G401.6 (cell line): ENCODE results near the gene MUSK.
"Not testable (repeated sequence)": the region's sequence is repeated elsewhere in the genome, so short reads cannot be mapped to it uniquely, and the experiment has no call there.

Experiments
- FAIRE-seq: peaks from 2 replicates; lab custom pipeline; 2012; peaks lifted over from hg19 to GRCh38; lab: Jason Lieb, UNC

Gene MUSK

DNA sequence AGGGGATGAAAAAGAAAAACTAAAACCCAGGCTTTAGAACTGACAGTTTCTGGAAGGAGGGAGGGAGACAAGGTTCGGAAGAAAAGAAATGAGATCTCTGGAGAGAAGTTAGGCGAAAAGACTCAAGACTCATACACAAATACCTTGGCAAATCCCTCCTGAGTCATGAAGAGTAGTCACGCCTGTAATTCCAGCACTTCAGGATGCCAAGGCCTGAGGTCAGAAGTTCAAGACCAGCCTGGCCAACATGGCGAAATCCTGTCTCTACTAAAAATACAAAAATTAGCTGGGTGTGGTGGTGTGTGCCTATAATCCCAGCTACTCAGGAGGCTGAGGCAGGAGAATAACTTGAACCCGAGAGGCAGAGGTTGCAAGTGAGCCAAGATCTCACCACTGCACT, 27.3 kb downstream of the MUSK start:
- not testable (repeated sequence) for FAIRE-seq

DNA sequence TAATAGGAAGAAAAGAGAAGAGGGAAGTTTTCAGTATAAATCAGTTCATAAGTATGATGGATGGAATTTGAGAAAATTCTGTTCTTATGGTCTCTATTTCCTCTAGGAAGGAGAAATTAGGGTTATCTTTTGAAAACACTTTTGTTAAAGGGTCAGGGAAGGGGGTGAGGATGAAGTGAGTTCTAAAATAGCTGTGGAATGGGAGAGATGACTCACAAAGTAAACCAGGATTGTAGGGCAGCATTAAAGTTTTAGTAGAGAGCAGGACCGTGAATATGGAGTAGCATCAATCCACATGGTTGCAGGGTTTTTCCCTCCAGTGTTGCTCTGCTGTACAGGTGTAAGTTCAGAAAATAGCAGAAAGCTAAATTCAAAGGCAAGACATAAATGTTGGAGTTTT, 32.4 kb downstream of the MUSK start:
- no peak for FAIRE-seq

DNA sequence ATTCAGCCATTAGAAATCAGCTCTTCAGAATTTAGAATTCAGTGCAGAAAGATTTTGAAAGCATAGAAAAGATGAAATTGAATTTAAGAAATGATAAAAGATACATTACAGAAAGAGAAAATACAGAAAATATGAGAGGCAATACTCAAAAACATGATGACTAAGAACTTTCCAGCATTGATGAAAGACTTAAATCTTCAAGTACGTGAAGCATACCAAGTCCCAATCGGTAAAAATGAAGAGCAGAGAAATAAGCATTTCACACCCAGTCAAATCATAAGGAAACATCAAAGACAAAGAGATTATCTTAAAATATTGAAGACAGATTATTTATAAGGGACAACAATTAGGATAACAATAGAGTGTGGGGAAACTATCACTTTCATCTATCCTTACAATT, 35.1 kb downstream of the MUSK start:
- no peak for FAIRE-seq

- FAIRE-seq: no peak
These were observed 38.8 kb downstream of the MUSK start for GRCh38 chr9:110707419-110707818.

DNA sequence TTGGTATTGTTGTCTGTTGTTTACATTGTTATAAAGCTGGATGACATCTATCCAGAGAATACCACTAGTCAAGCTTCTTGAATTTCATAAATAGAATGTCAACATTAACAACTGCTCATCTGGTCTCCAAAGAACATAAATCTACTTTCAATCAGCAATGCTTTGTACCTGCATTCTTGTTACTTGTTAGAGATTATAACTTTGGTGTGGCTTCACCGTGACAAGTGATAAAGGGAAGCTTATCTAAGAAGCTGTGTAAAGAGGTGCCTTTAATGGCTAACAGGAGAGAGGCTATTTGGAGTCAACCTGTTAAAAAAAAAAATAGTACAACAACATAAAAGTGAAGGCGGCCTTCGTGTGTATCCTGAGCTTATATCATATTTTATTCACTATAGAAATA, 41.8 kb downstream of the MUSK start:
- FAIRE-seq: no peak

DNA sequence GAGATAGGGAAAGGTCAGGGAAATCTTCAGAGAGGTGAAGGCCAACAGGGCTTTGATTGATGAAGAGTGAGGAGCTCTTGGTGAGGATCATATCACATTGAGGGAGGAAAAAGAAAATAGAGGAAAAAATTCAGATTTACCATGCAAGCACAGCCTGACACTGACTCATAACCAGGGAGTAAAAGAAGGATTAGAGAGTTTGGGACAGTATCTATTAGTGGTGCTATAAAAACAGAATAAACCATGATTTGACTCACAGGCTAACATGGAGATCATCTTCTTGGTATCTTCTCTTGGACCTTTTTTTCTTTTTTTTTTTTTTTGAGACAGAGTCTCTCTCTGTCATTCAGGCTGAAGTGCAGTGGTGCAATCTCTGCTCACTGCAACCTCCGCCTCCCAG, 44.4 kb downstream of the MUSK start:
- no peak for FAIRE-seq

DNA sequence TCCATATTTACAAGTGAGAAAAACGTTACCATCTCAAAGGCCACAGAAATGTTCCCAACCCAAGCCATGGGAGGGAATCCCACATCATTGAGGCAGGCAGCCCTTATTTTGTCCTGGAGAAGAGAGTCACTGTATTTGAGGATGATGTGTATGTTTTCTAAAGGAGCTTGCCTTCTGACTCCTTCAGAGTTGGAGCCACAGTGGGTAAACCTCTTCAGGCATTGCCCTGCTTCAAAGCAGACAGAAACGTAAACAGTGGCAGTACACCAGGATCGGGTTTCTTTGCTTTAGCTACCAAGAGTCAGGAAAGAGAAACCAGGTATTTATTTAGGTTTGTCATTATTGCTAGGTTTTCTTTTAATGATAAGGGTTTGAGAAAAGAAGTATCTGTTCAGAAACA, 45.7 kb downstream of the MUSK start:
- no peak for FAIRE-seq

DNA sequence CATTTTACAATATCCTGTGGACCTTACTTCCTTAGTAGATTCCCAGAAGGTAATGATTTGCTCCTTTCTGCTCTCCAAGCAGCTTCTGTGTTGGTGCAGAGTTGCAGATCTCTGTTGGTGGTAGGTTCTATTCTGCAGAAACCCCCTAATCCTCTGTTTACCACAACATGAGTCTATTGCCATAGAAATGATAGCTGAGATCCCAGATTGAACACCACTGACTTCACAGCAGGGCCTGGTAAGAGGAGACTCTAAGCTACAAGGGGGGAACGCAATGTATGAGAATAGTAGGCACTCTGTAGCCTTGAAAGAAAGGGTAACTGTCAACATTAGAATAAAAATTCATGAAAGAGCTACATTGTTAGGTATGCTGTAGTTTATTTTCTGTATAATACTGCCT, 59.5 kb downstream of the MUSK start:
- no peak for FAIRE-seq

DNA sequence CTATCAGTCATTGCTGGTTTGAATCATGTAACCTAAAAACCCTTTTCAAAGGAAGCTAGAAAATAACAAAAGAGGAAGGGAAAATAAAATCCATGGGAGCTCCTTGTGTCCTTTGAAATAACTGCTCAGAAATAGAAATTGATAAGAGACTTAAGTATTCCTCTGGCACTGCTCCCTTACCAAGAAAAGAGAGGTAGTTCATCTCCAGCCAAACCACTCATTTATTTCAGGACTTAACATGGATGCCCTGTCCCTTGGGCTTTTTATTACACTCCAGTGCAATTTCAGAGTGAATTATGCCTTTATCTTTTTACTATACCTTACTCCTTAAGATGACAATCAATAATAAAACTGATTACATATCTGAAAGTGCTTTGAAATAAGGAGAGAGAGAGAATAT, 61.0 kb downstream of the MUSK start:
- FAIRE-seq: no peak

DNA sequence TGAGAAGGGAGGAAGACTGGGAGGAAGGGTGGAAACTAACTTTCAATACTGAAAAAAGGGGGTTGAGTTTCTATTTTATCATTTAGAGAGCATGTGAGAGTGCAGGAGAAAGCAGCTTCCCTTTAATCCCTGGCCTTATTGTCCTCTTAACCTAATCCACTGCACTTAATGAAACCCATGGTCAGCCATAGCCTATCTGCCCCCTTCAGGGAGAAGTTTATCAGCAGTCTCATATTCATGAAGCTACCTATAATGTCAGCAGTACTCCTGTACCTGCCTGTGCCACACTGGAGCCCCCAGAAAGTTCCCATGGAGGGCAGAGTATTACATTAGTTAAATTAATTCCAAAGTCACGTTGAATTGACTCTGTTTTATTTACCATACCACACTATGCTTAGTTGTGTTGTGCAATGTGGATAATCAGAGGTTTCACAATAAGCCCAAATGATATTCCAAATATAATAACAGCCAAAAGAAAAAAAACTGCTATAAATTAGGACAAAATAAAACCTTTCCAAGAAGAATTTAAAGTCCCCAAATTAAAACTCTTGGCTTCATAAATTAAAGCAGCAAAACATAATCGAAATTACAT, 62.9 kb downstream of the MUSK start:
- no peak for FAIRE-seq

DNA sequence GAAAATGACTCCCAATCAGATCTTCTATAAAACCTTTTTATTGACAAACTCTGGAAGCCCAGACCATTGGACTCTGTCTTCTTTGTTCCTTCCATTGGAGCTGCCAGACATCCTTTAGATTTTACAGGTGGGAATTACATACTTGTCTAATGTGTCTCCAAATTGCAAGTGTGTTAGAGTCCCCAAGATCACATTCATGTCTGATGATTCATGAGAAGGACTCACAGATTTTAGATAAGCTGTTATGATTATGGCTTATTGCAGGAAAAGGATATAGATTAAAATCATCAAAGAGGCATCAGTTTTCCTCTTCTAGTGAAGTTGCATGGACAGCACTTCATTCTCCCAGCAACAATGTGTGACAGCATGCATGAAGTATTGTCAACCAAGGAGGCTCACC, 70.4 kb downstream of the MUSK start:
- FAIRE-seq: no peak

DNA sequence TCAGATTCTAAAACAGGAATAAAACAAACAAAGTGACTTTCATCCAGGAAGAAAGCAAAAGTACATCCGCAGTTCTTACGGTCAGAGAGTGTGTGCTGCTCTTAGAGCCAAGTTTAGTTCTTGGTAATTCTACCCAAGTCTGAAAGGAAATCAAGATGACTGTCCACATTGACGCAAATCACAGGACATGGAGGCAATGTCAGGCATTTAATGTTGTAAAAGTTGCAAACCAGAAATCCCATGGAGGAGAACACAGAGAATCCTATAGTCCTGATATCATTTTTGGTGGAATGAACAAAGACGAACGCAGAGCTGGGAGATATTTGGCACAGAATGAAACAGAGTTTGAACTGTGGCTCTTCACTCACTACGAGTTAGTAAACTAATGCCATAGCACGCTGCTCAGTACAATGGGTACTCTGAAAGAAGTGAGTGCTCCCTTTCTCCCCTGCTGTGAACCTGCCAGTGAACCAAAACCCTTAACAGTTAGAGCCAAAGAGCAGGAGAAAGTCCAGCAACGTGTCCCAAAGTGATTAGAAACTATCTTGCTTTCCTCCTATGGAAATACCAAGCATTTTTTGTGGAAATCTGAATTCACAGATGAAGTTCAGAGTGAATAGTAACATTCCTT, 74.3 kb downstream of the MUSK start:
- no peak for FAIRE-seq

- no peak for FAIRE-seq
These were observed 76.3 kb downstream of the MUSK start for GRCh38 chr9:110744715-110745384.

GRCh38 chr9:110745676-110746075, 77.1 kb downstream of the MUSK start:
- FAIRE-seq: no peak

- no peak for FAIRE-seq
These were observed 77.8 kb downstream of the MUSK start for GRCh38 chr9:110746211-110746930.

DNA sequence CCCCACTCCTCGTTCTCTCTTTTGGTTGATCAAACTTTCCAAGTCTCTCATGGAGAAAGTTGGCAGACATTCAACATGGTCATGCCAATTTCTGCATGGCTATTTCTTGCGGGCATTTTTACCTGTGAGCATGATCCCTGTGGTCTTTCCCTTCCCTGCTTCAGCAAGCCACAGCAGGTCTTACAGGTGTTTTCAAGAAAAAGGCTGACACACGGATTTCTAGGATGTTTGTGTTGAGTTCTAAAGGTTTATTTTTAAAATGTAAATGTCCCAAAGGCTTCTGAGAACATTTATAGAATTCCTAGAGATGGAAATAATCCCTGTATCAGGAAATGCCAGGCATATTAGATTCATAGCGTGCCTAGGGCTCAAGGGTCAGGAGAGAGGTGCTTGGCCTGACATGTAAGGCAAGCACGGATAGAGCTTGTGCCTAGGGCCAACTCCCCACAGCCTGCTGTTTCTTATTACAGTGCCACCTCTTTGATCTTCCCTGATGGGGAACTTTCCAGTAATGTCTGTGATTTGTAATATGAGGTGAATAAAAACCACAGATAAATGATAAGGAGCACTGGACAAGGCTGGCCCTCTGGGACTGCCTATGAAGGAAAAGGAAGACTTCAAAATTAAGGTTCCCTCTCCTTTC, 79.8 kb downstream of the MUSK start:
- no peak for FAIRE-seq

DNA sequence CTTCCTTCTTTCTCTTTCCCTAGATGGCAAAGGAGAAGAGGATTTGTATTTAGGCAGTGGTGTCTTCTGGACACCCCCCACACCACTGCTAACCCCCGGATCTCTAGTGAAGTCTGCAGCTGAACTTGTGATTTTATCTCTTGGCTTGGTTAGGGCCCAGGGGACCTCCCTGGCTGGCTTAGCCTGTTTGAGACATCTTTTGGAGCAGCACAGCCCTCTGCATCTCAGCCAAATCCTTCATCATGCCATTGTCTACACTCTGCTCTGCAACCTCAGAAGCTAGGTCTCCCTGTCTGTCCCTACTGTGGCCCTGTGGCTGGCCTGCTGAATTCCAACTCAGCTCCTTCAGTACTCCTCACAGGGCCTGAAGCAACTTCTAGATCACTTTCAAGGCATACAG, 81.7 kb downstream of the MUSK start:
- no peak for FAIRE-seq

DNA sequence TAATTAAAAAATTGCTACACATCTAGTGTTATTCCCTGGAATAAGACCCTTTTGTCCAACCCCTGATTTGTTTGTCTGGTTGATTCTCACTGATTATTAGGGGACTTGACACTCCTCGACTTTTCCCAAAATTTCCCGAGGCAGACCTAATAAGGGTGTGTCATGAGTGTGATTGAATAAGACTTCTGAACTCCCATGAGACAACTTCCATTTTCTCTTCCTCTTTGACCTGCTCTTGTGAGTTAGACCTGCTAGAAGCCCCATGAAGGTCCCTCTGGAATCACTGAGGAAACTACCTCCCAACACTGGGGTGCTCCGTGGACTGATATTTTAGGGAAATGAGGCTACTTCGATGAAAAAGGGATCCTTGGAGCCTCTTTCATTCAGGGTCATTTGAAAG, 83.4 kb downstream of the MUSK start:
- FAIRE-seq: no peak

- FAIRE-seq: no peak
These were observed 84.2 kb downstream of the MUSK start for GRCh38 chr9:110752766-110753165.

DNA sequence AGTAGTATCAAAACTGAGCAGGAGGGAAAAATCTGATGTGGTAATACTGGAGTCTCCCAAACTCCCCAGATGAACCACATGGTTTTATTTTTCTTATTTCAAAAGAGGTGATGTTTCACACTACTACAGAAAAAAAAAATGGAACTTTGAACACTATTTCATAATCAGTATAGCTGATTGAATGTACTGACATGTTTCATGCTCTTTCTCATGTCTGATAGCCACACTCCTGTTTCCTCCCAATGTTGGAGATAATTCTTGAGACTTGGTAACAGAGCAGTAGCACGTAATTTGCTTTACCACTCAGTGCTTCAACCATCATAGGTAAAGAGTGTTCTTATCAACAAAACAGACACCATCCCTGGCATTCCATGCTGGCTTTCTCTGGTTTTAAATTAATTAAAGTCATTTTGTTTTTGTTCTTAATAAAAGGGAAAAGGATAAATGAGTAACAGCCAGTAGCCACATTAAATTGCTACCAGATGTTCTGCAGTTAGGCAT, 85.2 kb downstream of the MUSK start:
- no peak for FAIRE-seq

DNA sequence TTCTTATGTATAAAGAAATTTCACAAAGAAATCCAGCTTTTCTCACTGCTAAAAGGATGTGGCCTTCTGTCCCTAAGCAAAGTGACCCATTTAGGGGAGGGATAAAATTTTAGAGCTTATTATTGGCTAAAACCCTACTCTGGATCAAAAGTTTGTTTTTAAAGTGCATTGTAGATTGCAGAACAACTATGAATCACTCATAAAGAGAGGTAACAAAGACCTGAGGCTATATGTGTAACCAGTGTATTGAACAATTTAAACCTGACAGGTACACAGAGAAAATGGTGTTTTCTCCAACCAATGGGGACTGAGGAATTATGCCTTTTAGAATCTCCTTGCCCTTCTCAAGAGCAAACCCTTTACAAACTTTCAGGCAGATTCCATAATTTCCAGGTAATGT, 86.6 kb downstream of the MUSK start:
- no peak for FAIRE-seq

GRCh38 chr9:110758201-110758600, 89.6 kb downstream of the MUSK start:
- FAIRE-seq: no peak

DNA sequence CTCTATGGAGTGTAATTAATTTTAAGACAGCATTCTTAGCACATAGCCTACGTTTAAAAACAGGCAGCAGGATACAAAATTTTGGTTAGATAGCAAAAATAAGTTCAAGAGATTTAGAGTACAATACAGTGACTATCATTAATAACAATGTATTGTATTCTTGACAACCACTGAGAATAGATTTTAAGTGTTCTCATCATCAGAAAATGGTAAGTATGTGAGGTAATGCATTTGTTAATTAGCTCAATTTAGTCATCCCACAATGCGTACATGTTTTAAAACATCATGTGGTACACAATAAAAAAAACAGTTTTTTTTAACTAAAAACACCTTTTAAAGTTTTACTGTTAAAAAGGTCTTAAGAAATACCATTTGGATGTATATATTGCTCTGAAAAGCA, 94.2 kb downstream of the MUSK start:
- FAIRE-seq: no peak
